22Rv1 (cell line): ENCODE results near the gene PSMB8.

Experiments used
- H3K27ac ChIP-seq: fragments of 450-650 bp; 2 replicates; pipeline ENCODE4 v1.5.1; 2017
- CTCF ChIP-seq: fragments of 450-650 bp; IDR thresholded peaks from 2 replicates; pipeline ENCODE4 v1.5.1; 2017; ENCODE audit warnings: mild to moderate bottlenecking
- ZFX ChIP-seq: fragments of 450-650 bp; IDR thresholded peaks from 2 replicates; pipeline ENCODE4 v1.6.1; 2017; ENCODE audit warnings: antibody characterized with exemption, borderline replicate concordance

PSMB8 gene

GRCh38 chr6:32836873-32837272 lies 7.0 kb downstream of the PSMB8 start:
- no peak for TF ChIP-seq ZFX
- no peak for TF ChIP-seq CTCF

GRCh38 chr6:32835167-32835893 lies 8.5 kb downstream of the PSMB8 start:
- H3K27ac ChIP-seq: no peak overlapping the region
- TF ChIP-seq CTCF: no peak
- no peak for TF ChIP-seq ZFX

More at GRCh38 chr6:32836873-32837272, 7.0 kb downstream of the PSMB8 start:
- no peak overlapping the region for H3K27ac ChIP-seq

GRCh38 chr6:32833664-32834063 lies 10.2 kb downstream of the PSMB8 start:
- TF ChIP-seq ZFX (no peak), CTCF (no peak)
- H3K27ac ChIP-seq: no peak overlapping the region

GRCh38 chr6:32832535-32832934 lies 11.3 kb downstream of the PSMB8 start:
- TF ChIP-seq ZFX (no peak), CTCF (no peak)
- H3K27ac ChIP-seq: no peak overlapping the region

GRCh38 chr6:32830936-32831335 lies 12.9 kb downstream of the PSMB8 start:
- TF ChIP-seq CTCF: no peak
- no peak for TF ChIP-seq ZFX
- H3K27ac ChIP-seq: no peak overlapping the region

GRCh38 chr6:32830017-32830416 lies 13.8 kb downstream of the PSMB8 start:
- no peak overlapping the region for H3K27ac ChIP-seq
- TF ChIP-seq ZFX (no peak), CTCF (no peak)

GRCh38 chr6:32829495-32829894 lies 14.4 kb downstream of the PSMB8 start:
- TF ChIP-seq CTCF (no peak), ZFX (no peak)

More at GRCh38 chr6:32829495-32829894, 14.4 kb downstream of the PSMB8 start:
- H3K27ac ChIP-seq: no peak overlapping the region
